GM12801 (cell line): ENCODE measurements around the gene LDHB.

Experiments
- CTCF ChIP-seq: IDR thresholded peaks from one replicate; pipeline ENCODE4 v1.5.1; 2011; ENCODE audit warnings: control low read depth; ENCODE audit not compliant: insufficient read length; ENCODE audit errors: extremely low read depth

LDHB gene

DNA sequence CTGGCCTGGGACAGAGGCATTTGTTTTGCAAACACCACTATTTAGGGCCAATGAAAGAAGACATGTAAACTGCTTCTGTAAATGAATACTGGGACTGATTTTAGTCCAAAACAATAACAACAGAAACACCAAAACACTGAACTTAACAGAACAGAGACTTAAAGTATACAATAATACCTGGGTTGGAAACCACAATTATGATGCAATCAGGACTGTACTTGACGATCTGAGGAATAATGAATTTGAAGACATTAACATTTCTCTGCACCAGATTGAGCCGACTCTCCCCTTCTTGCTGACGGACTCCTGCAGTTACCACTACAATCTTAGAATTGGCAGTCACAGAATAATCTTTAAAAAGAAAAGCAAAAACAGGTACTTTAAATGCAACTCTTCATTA, 13.9 kb downstream of the LDHB start:
- TF ChIP-seq CTCF: no peak

DNA sequence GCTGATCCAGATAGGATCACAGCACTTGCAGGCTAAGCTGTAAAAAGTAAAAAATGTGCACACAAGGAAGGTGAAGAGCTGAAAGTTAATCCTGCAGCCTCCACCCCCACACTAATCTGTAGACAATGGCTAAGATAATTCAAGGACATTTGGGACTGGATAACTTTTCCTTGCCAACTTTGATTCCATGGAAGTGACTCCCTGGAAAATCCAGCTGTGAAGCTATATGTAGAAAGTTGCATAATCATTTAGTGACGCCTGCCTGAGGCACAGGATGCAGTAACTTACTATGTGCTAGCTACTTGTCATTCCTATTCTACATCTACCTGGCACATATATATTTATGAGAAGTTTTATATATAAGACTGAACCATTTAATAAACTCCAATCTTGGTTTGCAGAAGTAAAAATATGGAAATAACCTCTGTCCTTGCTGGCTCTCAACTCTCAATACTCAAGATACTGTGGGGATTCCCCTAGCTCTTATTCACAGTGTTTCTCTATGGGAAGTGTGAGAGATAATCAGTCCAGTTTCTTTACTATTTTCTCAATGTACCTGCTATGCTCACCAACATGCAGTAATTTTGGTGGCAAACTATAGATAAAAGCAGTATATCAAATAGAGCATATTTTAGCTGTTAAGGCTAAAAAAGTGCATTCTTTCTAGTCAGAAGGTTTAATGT, 14.8 kb downstream of the LDHB start:
- no peak for TF ChIP-seq CTCF

DNA sequence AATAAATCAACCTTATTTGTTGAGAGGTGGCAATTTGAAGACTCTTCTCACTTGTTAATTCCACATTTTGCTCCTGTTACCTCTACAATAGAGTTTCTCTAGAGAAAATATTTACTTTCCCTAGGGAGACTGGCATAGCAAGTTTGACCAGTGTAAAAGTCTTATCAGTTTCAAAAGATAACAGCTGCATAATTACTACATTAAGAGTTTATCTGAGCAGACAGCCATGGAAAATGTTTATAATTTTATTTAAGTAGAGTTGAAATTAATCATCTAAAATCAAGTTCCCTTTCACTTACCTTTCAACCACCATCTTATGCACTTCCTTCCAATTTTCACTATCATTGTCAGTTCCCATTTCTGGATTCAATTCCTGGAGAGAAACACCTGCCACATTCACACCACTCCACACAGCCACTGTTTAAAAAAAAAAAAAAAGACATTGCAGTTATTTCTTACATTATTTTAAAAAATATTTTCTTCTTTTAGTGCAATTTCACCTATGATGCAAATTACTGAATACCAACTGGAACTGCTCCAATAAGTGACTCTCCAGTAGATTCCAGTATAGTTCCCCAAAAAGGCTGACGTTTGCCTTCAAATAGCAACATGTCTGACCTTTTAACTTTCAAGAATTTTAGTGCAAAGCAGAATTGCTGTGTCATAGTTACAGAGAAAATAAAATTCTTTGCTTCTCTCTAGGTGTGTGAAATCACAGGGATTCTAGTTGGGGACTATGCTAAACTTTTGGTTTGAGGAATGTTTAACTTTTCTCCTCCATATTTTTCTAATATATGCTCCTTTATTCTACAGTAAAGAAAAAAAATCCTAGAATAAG, 19.4 kb downstream of the LDHB start:
- no peak for TF ChIP-seq CTCF

DNA sequence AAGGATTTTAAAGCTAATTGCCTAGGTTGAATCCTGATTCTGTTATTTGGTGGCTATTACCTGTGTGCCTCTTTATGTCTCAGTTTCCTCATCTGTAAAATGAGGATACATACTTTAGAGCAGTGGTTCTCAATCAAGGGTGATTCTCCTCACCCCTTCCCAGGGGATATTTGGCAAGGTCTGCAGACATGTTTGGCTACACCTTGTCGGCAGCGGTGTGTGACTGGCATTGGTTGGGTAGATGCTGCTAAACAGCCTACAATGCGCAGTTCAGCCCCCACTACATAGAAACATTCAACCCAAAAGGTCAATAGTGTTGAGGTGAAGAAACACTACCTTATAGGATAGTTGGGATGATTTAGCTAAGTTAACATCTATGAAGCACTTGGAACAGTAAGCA, 23.4 kb downstream of the LDHB start:
- TF ChIP-seq CTCF: no peak

DNA sequence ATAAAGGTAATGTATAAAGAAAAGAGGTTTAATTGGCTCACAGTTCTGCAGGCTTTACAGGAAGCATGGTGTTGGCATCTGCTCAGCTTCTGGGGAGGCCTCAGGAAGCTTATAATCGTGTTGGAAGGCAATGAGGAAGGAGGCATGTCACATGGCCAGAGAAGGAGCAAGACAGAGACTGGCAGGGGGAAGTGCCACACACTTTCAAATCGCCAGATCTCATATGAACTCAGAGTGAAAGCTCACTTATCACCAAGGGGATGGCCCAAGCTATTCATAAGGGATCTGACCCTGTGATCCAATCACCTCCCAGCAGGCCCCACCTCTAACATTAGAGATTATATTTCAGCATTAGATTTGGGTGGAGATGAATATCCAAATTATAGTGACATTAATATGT, 26.3 kb downstream of the LDHB start:
- no peak for TF ChIP-seq CTCF

DNA sequence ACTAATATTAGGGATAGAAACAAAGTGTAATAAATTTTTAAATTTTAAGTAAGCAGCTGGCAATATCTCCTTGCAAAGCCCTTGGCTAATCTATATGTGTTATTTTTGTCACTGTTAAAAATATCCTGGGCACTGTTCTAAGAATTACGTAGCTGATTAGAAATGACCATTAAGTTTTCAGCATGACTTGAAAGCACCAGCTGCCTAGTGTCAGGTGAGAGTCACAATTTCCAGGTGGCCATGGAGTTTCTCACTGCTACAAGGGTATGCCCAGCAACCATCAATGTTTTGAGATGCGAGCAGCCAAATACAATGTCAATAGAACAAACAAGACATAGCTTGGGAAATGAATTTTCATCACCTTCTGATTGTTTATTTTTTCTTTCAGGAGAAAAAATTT, 29.7 kb downstream of the LDHB start:
- no peak for TF ChIP-seq CTCF

GRCh38 chr12:21618566-21618965, 39.1 kb downstream of the LDHB start:
- TF ChIP-seq CTCF: no peak
